H1 (cell line): Measurements from ENCODE around the gene MUC5AC.
"Not testable (repeated sequence)": the region's sequence is repeated elsewhere in the genome, so short reads cannot be mapped to it uniquely, and the experiment has no call there.

Experiments
- CTCF ChIP-seq, 3 experiments: IDR thresholded peaks; 1 replicate in 2 of 3; 2 replicates in 1 of 3; pipeline versions ENCODE4 v1.5.1 to v1.6.1; 2011; ENCODE audit warnings: low read length in 3 of 3, mild to moderate bottlenecking in 3 of 3, inconsistent platforms in 2 of 3, low read depth in 1 of 3, moderate library complexity in 1 of 3; ENCODE audit not compliant: insufficient read depth in 1 of 3; ENCODE audit errors: control extremely low read depth in 1 of 3
- EP300 ChIP-seq, 2 experiments: IDR thresholded peaks; 1 replicate in 1 of 2; 2 replicates in 1 of 2; pipeline ENCODE4 v1.6.1; 2011 to 2012; ENCODE audit warnings: low read depth in 2 of 2, low read length in 2 of 2, mild to moderate bottlenecking in 2 of 2, borderline replicate concordance in 1 of 2, inconsistent platforms in 1 of 2, moderate library complexity in 1 of 2
- EZH2 ChIP-seq: fragments of 200-600 bp; sonication (generic); IDR thresholded peaks from 2 replicates; pipeline ENCODE4 v1.7.1; 2012; ENCODE audit warnings: low read depth, mild to moderate bottlenecking, moderate library complexity, low read length, inconsistent platforms; ENCODE audit not compliant: severe bottlenecking
- JUND ChIP-seq: IDR thresholded peaks from 2 replicates; pipeline ENCODE4 v1.6.1; 2011; ENCODE audit warnings: mild to moderate bottlenecking, improper control_type of control experiment, low read length
- KDM1A ChIP-seq: fragments of 200-600, 300-600 bp; sonication (generic); IDR thresholded peaks from 2 replicates; pipeline ENCODE4 v1.7.1; 2016; ENCODE audit warnings: mild to moderate bottlenecking, low read length, borderline replicate concordance
- MAX ChIP-seq: IDR thresholded peaks from 2 replicates; pipeline ENCODE4 v1.6.1; 2012; ENCODE audit warnings: inconsistent platforms
- NRF1 ChIP-seq: IDR thresholded peaks from 2 replicates; pipeline ENCODE4 v1.6.1; 2011; ENCODE audit warnings: mild to moderate bottlenecking, low read depth, low read length, improper control_type of control experiment
- POLR2AphosphoS5 ChIP-seq: IDR thresholded peaks from 2 replicates; pipeline ENCODE4 v1.6.1; 2011; ENCODE audit warnings: low read depth, low read length
- RFX5 ChIP-seq: IDR thresholded peaks from 2 replicates; pipeline ENCODE4 v1.6.1; 2011; ENCODE audit warnings: low read depth, low read length, improper control_type of control experiment, borderline replicate concordance
- SIN3A ChIP-seq, 2 experiments: IDR thresholded peaks in 1 of 2; conservative IDR thresholded peaks in 1 of 2; 2 replicates each; pipeline ENCODE4 v1.6.1; 2011 to 2012; ENCODE audit warnings: low read length in 2 of 2, improper control_type of control experiment in 1 of 2, low read depth in 1 of 2, mild to moderate bottlenecking in 1 of 2
- SP2 ChIP-seq: IDR thresholded peaks from 2 replicates; pipeline ENCODE4 v1.6.1; 2012; ENCODE audit warnings: mild to moderate bottlenecking, low read length, inconsistent platforms
- TAF1 ChIP-seq: IDR thresholded peaks from 2 replicates; pipeline ENCODE4 v1.6.1; 2011; ENCODE audit warnings: mild to moderate bottlenecking, low read depth, low read length
- YY1 ChIP-seq: IDR thresholded peaks from 2 replicates; pipeline ENCODE4 v1.6.1; 2011; ENCODE audit warnings: low read depth, mild to moderate bottlenecking, low read length
- ZNF274 ChIP-seq: IDR thresholded peaks from 2 replicates; pipeline ENCODE4 v1.7.0; 2012; ENCODE audit warnings: low read length, borderline replicate concordance; ENCODE audit errors: extremely low read depth

GRCh38 chr11:1246301-1246700 lies 88.5 kb downstream of the MUC5AC start:
- TF ChIP-seq SIN3A (conservative IDR thresholded peaks at IDR 0.05 in 1 of 2, IDR thresholded peaks at IDR 0.05 in 1 of 2; ENCODE audit: low read depth in 1 of 2, low read length in 2 of 2); CTCF (IDR thresholded peaks at IDR 0.05; ENCODE audit: control extremely low read depth in 1 of 3, insufficient read depth in 1 of 3, low read depth in 1 of 3, low read length in 3 of 3); MAX; JUND; KDM1A; TAF1; POLR2AphosphoS5; EZH2; SP2; EP300 (IDR thresholded peaks at IDR 0.05; ENCODE audit: borderline replicate concordance in 1 of 2, low read depth in 2 of 2, low read length in 2 of 2); YY1; NRF1; ZNF274; RFX5: not testable (repeated sequence)
